Neuronal stem cell (in vitro differentiated cells): ENCODE measurements around the gene MIOS.

Experiments used
- DNase-seq: peaks from one replicate; pipeline ENCODE4 v3.0.0-alpha.2; 2013; ENCODE audit warnings: low spot score
- H2AFZ ChIP-seq: one replicate; pipeline ENCODE4 v1.6.1; 2013; ENCODE audit warnings: mild to moderate bottlenecking, low read length, inconsistent platforms
- H2AK5ac ChIP-seq: 2 replicates; pipeline ENCODE4 v1.6.1; 2013; ENCODE audit warnings: low read depth, mild to moderate bottlenecking, inconsistent platforms, low read length, moderate library complexity, mixed read lengths
- H2BK120ac ChIP-seq: 2 replicates; pipeline ENCODE4 v1.6.1; 2013; ENCODE audit warnings: low read depth, mild to moderate bottlenecking, inconsistent platforms, low read length, moderate library complexity, mixed read lengths
- H2BK12ac ChIP-seq: one replicate; pipeline ENCODE4 v1.6.1; 2013; ENCODE audit warnings: low read length, inconsistent platforms
- H2BK15ac ChIP-seq: 2 replicates; pipeline ENCODE4 v1.6.1; 2013; ENCODE audit warnings: mild to moderate bottlenecking, low read length, inconsistent platforms, mixed read lengths
- H2BK5ac ChIP-seq: one replicate; pipeline ENCODE4 v1.6.1; 2013; ENCODE audit warnings: inconsistent platforms, mild to moderate bottlenecking, low read length, moderate library complexity
- H3K14ac ChIP-seq: one replicate; pipeline ENCODE4 v1.6.1; 2013; ENCODE audit warnings: low read length, inconsistent platforms
- H3K18ac ChIP-seq: 2 replicates; pipeline ENCODE4 v1.6.1; 2013; ENCODE audit warnings: low read length, inconsistent platforms
- H3K23ac ChIP-seq: 2 replicates; pipeline ENCODE4 v1.6.1; 2013; ENCODE audit warnings: low read depth, mild to moderate bottlenecking, mixed read lengths, low read length, inconsistent platforms; ENCODE audit not compliant: poor library complexity
- H3K27ac ChIP-seq: replicated peaks from 3 replicates; pipeline ENCODE4 v1.5.1; 2013; ENCODE audit warnings: low read length, inconsistent platforms
- H3K27me3 ChIP-seq, 3 experiments: 2 replicates each; pipeline ENCODE4 v1.6.1; 2013; ENCODE audit warnings: low read length in 3 of 3, mild to moderate bottlenecking in 2 of 3, inconsistent platforms in 1 of 3, low read depth in 1 of 3, mixed read lengths in 1 of 3, moderate library complexity in 1 of 3; ENCODE audit not compliant: control insufficient read depth in 3 of 3, insufficient read depth in 3 of 3
- H3K36me3 ChIP-seq, 2 donors: replicated peaks in 1 of 2; 2 replicates each; pipeline ENCODE4 v1.6.1; 2013; ENCODE audit warnings: low read length in 2 of 2; ENCODE audit not compliant: control insufficient read depth in 2 of 2, insufficient read depth in 2 of 2
- H3K4ac ChIP-seq: 2 replicates; pipeline ENCODE4 v1.6.1; 2013; ENCODE audit warnings: inconsistent platforms, mild to moderate bottlenecking, low read length, moderate library complexity
- H3K4me1 ChIP-seq, 2 donors: 1 replicate in 1 of 2; 2 replicates in 1 of 2; pipeline ENCODE4 v1.6.1; 2013; ENCODE audit warnings: low read length in 2 of 2, low read depth in 1 of 2; ENCODE audit not compliant: control insufficient read depth in 2 of 2, insufficient read depth in 1 of 2
- H3K4me2 ChIP-seq: one replicate; pipeline ENCODE4 v1.6.1; 2013; ENCODE audit warnings: mild to moderate bottlenecking, low read length, inconsistent platforms; ENCODE audit not compliant: insufficient read depth, poor library complexity, severe bottlenecking
- H3K4me3 ChIP-seq, 2 donors: 2 replicates each; pipeline ENCODE4 v1.5.1; 2013; ENCODE audit warnings: low read length in 2 of 2, mild to moderate bottlenecking in 2 of 2, inconsistent platforms in 1 of 2, moderate library complexity in 1 of 2
- H3K79me1 ChIP-seq: one replicate; pipeline ENCODE4 v1.6.1; 2013; ENCODE audit warnings: low read depth, mild to moderate bottlenecking, inconsistent platforms, low read length, moderate library complexity
- H3K9ac ChIP-seq: one replicate; pipeline ENCODE4 v1.6.1; 2013; ENCODE audit warnings: mild to moderate bottlenecking, low read depth, low read length, inconsistent platforms; ENCODE audit not compliant: poor library complexity
- H3K9me3 ChIP-seq, 2 donors: replicated peaks in 1 of 2; 2 replicates each; pipeline versions ENCODE3 to v1.6.1; 2013; ENCODE audit warnings: low read length in 2 of 2, mild to moderate bottlenecking in 2 of 2, inconsistent platforms in 1 of 2, low read depth in 1 of 2, mixed read lengths in 1 of 2, moderate library complexity in 1 of 2; ENCODE audit not compliant: control insufficient read depth in 2 of 2, insufficient read depth in 1 of 2
- H4K8ac ChIP-seq: one replicate; pipeline ENCODE4 v1.6.1; 2013; ENCODE audit warnings: low read depth, mild to moderate bottlenecking, inconsistent platforms, low read length, moderate library complexity
- H4K91ac ChIP-seq: one replicate; pipeline ENCODE4 v1.6.1; 2013; ENCODE audit warnings: low read length, low read depth, mild to moderate bottlenecking, inconsistent platforms; ENCODE audit not compliant: poor library complexity
- WGBS, 2 donors: extraction: QIAGEN DNeasy Blood & Tissue Kit; methylation state at CpG; one replicate each; pipeline ENCODE4 v1.1.7; 2013; ENCODE audit warnings: missing lambda C conversion rate in 2 of 2, mixed read lengths in 1 of 2; ENCODE audit not compliant: insufficient read length in 2 of 2, insufficient replicate concordance in 1 of 2; ENCODE audit errors: extremely low coverage in 2 of 2; 5-methylcytosine and 5-hydroxymethylcytosine counted together

Gene MIOS

GRCh38 chr7:7607010-7607409 is 40.3 kb downstream of the MIOS start:
- no CpG with 5 or more reads among the region's 3 CpGs for WGBS, 2 donors
- no peak overlapping the region for H2BK15ac ChIP-seq
- no peak for DNase-seq
- H2BK5ac ChIP-seq: no peak overlapping the region
- H4K91ac ChIP-seq: no peak overlapping the region
- H2AFZ ChIP-seq: no peak overlapping the region
- no peak overlapping the region for H3K23ac ChIP-seq
- no peak overlapping the region for H3K14ac ChIP-seq
- H2BK12ac ChIP-seq: no peak overlapping the region
- H3K4me2 ChIP-seq: no peak overlapping the region
- no peaks in the 10 kb centered on the region for H3K27me3 ChIP-seq
- no peak overlapping the region for H3K4ac ChIP-seq
- H4K8ac ChIP-seq: no peak overlapping the region
- H3K4me1 ChIP-seq: no peaks in the 10 kb centered on the region
- H3K9me3 ChIP-seq: no peaks in the 10 kb centered on the region
- H3K79me1 ChIP-seq: no peaks in the 10 kb centered on the region
- peaks cover 0 to 44% of the 10 kb centered on the region in 2 donors for H3K36me3 ChIP-seq
- H3K27ac ChIP-seq: no peak overlapping the region
- H3K18ac ChIP-seq: no peak overlapping the region
- H3K4me3 ChIP-seq: no peak overlapping the region
- H3K9ac ChIP-seq: no peak overlapping the region
- no peak overlapping the region for H2AK5ac ChIP-seq
- H2BK120ac ChIP-seq: no peak overlapping the region

DNA sequence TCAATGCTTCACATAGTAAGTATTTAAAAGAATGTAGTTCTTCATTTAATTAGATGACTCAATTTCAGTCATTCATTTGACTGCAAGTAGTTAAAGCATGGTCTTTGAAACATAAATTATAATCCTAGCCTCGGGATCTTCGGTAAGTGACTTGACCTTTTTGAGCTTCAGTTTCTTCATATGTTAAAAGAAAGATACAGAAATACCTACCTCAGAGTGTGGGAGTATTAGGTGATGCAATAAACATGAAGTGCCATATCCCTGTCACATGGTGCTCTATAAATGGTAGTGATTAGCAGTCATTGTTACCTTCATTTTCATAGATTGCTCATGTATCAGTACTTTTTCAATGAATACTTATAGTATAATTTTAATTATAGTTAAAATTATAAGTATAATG is 42.6 kb downstream of the MIOS start:
- no peak overlapping the region for H4K91ac ChIP-seq
- H3K36me3 ChIP-seq: peaks cover 0 to 44% of the 10 kb centered on the region in 2 donors
- H3K27ac ChIP-seq: no peak overlapping the region
- no peak overlapping the region for H3K4ac ChIP-seq
- DNase-seq: no peak
- no peak overlapping the region for H2AFZ ChIP-seq
- no peak overlapping the region for H3K18ac ChIP-seq
- no peak overlapping the region for H3K4me3 ChIP-seq
- H3K9ac ChIP-seq: no peak overlapping the region
- no peak overlapping the region for H2AK5ac ChIP-seq
- no peaks in the 10 kb centered on the region for H3K27me3 ChIP-seq
- H3K79me1 ChIP-seq: no peaks in the 10 kb centered on the region
- no peak overlapping the region for H2BK12ac ChIP-seq
- H2BK15ac ChIP-seq: no peak overlapping the region
- H2BK120ac ChIP-seq: no peak overlapping the region
- H3K14ac ChIP-seq: no peak overlapping the region
- H3K9me3 ChIP-seq: no peaks in the 10 kb centered on the region
- H2BK5ac ChIP-seq: no peak overlapping the region
- no CpG with 5 or more reads among the region's 2 CpGs for WGBS, 2 donors
- H3K23ac ChIP-seq: no peak overlapping the region
- no peak overlapping the region for H3K4me2 ChIP-seq
- H3K4me1 ChIP-seq: no peaks in the 10 kb centered on the region
- H4K8ac ChIP-seq: no peak overlapping the region

DNA sequence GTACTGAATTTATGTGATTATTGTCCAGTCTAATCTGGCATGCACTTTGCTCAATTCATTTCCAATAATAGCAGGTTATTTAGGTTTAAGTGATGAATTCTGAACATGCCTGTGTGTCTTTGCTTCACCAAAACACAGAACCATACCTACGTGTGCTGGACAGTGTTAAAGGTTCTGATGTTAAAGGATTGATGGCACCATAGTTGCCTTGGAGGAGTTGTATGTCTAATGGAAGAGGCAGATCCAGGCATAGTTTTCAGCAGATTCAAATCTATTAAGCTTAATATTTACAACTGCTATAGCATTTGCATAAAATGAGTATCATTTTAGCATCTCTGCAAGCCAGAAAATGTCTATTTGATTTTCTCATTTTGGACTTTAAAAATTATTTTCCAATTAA is 45.8 kb downstream of the MIOS start:
- Histone ChIP-seq H3K4me3 (no peak overlapping the region), H4K8ac (no peak overlapping the region), H3K27me3 (no peaks in the 10 kb centered on the region), H3K36me3 (peaks cover 0 to 20% of the 10 kb centered on the region in 2 donors), H3K27ac (no peak overlapping the region), H2AK5ac (no peak overlapping the region), H3K9me3 (no peaks in the 10 kb centered on the region), H3K79me1 (no peaks in the 10 kb centered on the region), H2BK120ac (no peak overlapping the region), H2BK5ac (no peak overlapping the region), H3K4me2 (no peak overlapping the region), H3K23ac (no peak overlapping the region), H3K9ac (no peak overlapping the region), H2AFZ (no peak overlapping the region), H3K4me1 (no peaks in the 10 kb centered on the region), H3K14ac (no peak overlapping the region), H2BK15ac (no peak overlapping the region), H3K18ac (no peak overlapping the region), H2BK12ac (no peak overlapping the region), H3K4ac (no peak overlapping the region), H4K91ac (no peak overlapping the region)
- no CpG with 5 or more reads among the region's 1 CpG for WGBS, 2 donors
- DNase-seq: no peak

DNA sequence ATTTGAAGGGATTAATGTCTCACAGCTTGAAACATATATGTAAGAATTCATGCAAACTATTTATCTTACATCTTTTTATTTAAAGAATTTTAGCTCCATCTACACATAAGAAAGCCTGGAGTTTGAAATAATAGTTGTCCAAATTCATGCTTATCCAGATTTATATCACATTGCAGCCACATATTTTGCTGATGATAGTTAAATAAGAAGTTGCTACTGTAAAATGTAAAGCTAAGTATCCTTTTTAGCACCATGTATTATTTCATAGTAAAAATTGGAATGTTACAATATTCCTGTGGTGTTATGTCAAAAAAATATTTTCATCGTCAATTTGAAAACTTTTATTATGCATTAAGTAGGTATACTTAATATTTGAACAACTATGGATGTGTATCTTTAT is 46.5 kb downstream of the MIOS start:
- Histone ChIP-seq H2AK5ac (no peak overlapping the region), H3K9ac (no peak overlapping the region), H4K91ac (no peak overlapping the region), H3K9me3 (no peaks in the 10 kb centered on the region), H3K27me3 (no peaks in the 10 kb centered on the region), H3K4me3 (no peak overlapping the region), H3K4ac (no peak overlapping the region), H3K4me2 (no peak overlapping the region), H2BK12ac (no peak overlapping the region), H2BK15ac (no peak overlapping the region), H3K79me1 (no peaks in the 10 kb centered on the region), H3K23ac (no peak overlapping the region), H3K14ac (no peak overlapping the region), H4K8ac (no peak overlapping the region), H3K4me1 (no peaks in the 10 kb centered on the region), H2BK5ac (no peak overlapping the region), H2BK120ac (no peak overlapping the region), H3K18ac (no peak overlapping the region), H3K27ac (no peak overlapping the region), H2AFZ (no peak overlapping the region), H3K36me3 (peaks cover 0 to 14% of the 10 kb centered on the region in 2 donors)
- WGBS, 2 donors: no CpG with 5 or more reads among the region's 1 CpG
- no peak for DNase-seq
